NOMO-1 treated with DMSO at 0.1 percent for 48 hours (cell line): ENCODE measurements around the gene VEGFB.

Experiments used
- DNase-seq: peaks from one replicate; lab custom pipeline; 2025; ENCODE audit not compliant: unreplicated experiment; lab: John Stamatoyannopoulos, UW

Gene VEGFB

DNA sequence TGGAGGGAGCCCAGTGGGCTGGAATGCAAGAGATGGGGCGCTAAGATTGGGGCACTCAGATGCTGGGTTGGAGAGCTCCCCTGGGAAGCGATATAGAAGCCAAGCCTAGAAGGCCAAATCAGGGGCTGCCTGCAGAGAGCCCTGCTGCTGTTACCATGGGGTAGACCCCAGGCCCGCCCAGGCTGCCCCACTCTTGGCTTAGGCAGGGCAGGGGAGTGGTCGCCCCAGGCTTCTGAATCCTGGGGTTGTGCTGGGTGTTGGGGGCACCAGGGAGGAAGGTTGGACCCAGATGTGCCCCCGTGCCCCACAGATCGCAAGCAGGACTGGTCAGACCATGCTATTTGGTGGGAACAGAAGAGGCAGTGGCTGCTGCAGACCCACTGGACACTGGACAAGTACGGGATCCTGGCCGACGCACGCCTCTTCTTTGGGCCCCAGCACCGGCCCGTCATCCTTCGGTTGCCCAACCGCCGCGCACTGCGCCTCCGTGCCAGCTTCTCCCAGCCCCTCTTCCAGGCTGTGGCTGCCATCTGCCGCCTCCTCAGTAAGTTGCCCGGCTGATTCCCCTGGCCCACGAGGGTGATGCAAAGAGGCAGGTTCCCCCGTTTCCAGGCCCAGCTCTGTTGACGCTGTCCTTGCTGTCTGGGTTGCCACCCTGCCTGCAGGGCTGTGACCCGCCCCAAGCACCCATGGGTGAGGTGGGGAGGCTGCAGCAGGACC is 23.9 kb upstream of the VEGFB start:
- DNase-seq, result no peak

DNA sequence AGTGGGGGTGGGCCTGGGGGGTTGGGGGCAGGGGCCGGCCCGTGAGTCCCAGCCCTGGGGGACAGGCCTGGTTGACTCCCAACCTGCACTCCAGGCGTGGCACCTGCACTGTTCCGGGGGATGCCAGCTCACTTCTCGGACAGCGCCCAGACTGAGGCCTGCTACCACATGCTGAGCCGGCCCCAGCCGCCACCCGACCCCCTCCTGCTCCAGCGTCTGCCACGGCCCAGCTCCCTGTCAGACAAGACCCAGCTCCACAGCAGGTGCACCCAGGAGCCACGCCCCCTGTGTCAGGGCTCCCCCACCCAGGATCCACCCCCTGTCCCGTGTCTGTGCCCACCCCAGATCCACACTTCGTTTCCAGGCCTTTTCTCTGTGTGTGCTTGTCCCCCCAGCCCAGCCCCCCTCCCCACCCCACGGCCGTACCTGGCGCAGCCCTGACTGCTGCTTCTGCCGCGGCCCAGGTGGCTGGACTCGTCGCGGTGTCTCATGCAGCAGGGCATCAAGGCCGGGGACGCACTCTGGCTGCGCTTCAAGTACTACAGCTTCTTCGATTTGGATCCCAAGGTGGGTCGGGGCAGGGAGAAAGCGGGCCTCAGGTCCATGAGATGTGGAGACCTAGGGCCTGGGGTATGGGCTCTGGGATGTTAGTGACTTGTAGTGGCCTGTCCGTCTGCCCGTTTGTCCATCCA is 23.1 kb upstream of the VEGFB start:
- DNase-seq, result no peak

GRCh38 chr11:64216879-64217278 is 17.5 kb upstream of the VEGFB start:
- DNase-seq, result no peak

DNA sequence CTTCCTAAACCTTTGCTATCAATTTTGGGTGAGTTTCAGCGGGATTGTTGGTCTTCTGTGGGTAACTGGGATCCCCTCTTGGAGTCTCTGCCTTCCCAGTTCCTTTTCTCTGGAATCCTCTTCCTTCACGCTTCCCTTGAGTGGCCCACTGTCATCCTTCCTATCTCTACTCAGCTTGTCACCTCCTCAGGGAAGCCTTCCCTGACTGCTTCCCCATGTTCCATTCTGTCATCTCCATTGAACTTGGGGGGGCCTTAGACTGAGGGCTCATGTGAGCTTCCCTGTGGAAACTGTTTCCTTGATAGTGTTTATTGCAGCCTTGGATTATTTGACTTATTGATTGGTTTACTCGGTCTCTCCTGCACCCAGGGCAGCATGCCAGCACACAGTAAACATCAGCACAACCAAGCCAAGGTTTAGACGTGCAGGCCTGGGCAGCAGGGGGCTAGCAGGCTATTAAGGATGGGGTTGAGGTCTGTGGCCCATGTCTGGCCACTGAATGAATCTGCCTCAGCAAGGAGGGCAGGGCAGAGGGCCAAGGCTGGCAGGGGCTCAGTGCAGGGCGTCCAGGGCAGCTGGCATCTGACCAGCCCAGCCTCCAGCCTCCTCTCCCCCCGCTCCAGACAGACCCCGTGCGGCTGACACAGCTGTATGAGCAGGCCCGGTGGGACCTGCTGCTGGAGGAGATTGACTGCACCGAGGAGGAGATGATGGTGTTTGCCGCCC is 15.6 kb upstream of the VEGFB start:
- DNase-seq, result no peak

DNA sequence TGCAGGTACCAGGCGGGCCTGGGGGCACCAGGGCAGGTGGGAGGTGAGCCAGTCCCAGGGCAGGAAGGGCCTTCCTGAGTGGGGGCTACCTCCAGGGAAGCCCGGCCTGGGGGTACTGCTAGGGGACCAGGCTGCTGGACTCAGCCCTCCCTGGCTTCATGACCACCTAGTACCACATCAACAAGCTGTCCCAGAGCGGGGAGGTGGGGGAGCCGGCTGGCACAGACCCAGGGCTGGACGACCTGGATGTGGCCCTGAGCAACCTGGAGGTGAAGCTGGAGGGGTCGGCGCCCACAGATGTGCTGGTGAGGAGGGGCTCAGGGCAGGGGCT is 15.1 kb upstream of the VEGFB start:
- no peak for DNase-seq

- DNase-seq, result no peak
Measured at GRCh38 chr11:64219755-64220154, 14.6 kb upstream of the VEGFB start.

DNA sequence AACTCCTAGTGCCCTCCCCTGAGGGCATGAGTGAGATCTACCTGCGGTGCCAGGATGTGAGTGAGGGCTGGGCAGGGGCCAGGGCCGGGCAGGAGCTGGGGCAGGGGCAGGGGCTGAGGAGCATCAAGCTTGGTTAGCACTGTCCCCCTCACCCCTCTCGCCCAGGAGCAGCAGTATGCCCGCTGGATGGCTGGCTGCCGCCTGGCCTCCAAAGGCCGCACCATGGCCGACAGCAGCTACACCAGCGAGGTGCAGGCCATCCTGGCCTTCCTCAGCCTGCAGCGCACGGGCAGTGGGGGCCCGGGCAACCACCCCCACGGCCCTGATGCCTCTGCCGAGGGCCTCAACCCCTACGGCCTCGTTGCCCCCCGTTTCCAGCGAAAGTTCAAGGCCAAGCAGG is 14.1 kb upstream of the VEGFB start:
- DNase-seq, result no peak

DNA sequence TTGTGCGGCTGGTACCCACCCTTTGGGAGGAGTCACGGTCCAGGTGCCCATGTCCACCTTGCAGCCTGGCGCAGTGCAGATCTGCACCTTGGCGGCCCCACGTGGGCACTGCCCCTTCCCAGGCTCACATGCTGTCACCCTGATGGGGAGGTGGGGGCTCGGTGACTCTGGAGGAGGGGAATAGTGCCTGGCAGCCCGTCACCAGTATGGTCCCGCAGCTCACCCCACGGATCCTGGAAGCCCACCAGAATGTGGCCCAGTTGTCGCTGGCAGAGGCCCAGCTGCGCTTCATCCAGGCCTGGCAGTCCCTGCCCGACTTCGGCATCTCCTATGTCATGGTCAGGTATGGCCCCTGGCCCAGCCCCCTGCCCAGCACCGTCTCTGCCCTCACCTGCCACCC is 13.6 kb upstream of the VEGFB start:
- no peak for DNase-seq

DNA sequence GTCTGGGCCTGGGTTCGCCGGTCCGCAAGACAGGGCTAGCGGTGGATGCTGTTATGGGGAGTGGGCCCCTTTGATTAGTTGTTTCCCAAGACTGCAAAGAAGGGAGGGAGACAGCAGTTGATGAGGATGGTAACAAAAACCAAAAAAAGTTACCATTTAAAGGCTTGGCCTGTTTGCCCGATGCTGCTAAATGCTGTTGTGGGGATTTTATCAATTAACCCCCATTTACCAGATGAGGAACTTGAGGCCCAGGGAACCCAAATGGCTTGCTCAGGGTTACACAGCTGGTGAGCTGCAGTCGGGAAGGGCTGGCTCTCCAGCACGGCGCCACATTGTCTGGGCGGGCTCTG is 11.8 kb upstream of the VEGFB start:
- DNase-seq, result no peak

DNA sequence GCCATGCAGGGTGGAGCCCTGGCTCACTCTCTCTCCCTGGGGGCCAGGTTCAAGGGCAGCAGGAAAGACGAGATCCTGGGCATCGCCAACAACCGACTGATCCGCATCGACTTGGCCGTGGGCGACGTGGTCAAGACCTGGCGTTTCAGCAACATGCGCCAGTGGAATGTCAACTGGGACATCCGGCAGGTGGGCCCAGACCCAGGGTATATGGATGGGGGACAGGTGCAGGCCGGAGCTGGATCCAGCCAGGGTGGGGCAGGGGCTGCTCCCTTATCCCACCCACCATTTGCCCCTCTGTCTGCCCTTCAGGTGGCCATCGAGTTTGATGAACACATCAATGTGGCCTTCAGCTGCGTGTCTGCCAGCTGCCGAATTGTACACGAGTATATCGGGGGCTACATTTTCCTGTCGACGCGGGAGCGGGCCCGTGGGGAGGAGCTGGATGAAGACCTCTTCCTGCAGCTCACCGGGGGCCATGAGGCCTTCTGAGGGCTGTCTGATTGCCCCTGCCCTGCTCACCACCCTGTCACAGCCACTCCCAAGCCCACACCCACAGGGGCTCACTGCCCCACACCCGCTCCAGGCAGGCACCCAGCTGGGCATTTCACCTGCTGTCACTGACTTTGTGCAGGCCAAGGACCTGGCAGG is 11.3 kb upstream of the VEGFB start:
- no peak for DNase-seq

GRCh38 chr11:64224151-64224890 is 10.1 kb upstream of the VEGFB start:
- no peak for DNase-seq

DNA sequence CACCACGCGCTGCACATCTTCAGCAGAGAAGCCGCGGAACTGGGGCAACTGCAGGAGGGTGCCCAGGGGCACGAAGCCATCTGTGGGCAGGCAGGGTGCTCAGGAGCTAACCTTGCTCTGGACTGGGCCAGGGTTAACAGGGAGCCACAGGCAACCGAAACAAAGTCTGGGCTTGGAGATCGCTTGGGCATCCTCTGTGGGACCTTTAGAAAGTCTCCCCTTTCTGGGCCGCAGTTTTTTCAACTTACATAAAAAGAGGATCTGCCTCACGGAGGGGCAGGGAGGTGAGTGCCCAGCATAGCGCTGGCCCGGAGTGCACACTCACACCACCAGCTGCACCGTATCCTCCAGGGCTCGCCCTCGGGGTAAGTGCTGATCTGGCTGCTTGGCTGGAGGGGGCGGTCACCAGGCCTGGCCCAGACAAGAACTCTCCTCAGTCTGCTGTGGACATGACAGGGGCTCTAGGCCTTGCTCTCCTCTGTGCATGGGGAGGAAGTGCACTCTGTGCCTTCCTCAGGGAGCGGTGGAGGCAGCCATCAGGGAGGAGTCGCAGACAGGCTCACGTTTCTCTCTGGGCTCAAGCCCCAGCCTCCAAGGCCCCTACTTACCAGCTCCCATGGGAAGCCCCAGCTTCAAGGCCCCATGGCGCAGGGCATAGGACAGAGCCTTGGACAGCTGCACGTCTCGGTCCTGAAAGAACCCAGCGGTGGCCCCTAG is 9.3 kb upstream of the VEGFB start:
- no peak for DNase-seq

DNA sequence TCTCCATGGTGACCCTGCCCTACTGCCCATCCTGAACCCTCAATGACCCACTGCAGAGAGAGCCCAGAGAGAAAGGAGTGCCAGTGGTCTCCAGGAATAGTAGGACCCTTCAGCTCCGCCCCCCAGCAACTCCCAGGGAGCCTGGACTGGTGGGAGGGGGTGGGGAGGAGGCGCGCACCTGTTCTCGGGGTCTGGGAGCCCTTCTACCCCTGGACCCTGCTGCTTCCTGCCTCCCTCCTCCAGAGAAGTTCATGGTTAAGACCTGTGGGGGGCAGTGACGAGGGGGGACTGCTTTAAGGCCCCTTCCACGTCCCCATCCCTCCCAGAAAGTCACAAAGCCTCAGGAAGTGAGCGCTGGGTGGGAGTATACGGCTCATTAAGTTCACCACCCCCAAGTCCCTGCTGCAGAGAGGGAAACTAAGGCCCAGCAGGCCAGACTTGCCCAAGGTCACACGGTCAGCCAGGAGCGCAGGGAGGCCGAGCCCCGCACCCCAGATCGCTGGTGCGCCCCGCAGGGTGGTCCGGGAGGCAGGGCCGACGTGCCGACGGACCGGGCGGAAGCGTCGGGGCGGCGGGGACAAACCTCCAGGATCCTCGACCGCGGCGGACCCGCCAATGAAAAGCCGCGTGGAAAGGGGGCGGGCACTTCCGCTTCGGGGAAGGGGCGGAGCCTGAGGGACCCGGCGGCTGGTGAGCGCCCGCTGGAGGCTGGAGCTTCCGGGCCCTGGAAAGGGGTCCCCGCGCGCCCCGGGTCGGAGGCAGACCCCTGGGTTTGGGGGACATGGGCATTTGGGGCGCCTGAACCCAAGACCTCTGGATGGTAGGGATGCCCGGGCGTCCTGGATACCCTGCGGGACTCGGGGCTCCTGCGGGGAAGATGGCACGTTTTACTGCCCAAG is 8.5 kb upstream of the VEGFB start, which contains the start of the genes NUDT22 and TRPT1:
Gene NUDT22 (plus strand): TSS at position 667 of the 899 bp plus-strand sequence. CDS start 379 bp downstream, outside the sequence.
Gene TRPT1 (minus strand): TSS at position 579 of the 899 bp plus-strand sequence. CDS start 326 bp downstream, at position 253.
- peak; percentile 80 for DNase-seq

GRCh38 chr11:64226507-64227051 is 7.8 kb upstream of the VEGFB start:
- peak; percentile 48 for DNase-seq

GRCh38 chr11:64227405-64227956 is 6.9 kb upstream of the VEGFB start:
- DNase-seq, result no peak

- DNase-seq, result no peak
Measured at GRCh38 chr11:64229090-64229743, 5.2 kb upstream of the VEGFB start.

GRCh38 chr11:64229744-64230170 is 4.6 kb upstream of the VEGFB start:
- no peak for DNase-seq
